Body of pancreas (tissue), 4 donors: ENCODE results near the gene HTT.

Experiments
- CTCF ChIP-seq, 7 experiments: fragments of 450-650 bp in 4 of 7; fragments of 200-600 bp in 3 of 7; sonication (generic) in 3 of 7; IDR thresholded peaks; one replicate each; pipeline ENCODE4 v1.5.1; 2016 to 2019; ENCODE audit warnings: antibody characterized with exemption in 7 of 7
- POLR2A ChIP-seq, 3 donors: fragments of 450-650 bp; IDR thresholded peaks; one replicate each; pipeline ENCODE4 v1.6.1; 2016; ENCODE audit warnings: antibody characterized with exemption in 3 of 3, mild to moderate bottlenecking in 2 of 3

- TF ChIP-seq CTCF (IDR thresholded peaks at IDR 0.05) (no peak), POLR2A (IDR thresholded peaks at IDR 0.05) (no peak)
Measured at GRCh38 chr4:3025881-3026280, 48.6 kb upstream of the HTT start.
